GM12878 (cell line): ENCODE measurements around the gene DUSP22. TPM values are rescaled to one million over a fixed set of nuclear protein-coding genes. Genes with fewer than 3 reads are reported as not detected.
A peak's percentile ranks its signal among the peaks of the same experiment; 100 is the strongest.

ENCODE experiments used
- BCL11A ChIP-seq: IDR thresholded peaks from 2 replicates; pipeline ENCODE4 v1.6.1; 2011; ENCODE audit warnings: low read depth, low read length
- BCLAF1 ChIP-seq: fragments of 450-650 bp; IDR thresholded peaks from 2 replicates; pipeline ENCODE4 v1.6.1; 2017; ENCODE audit warnings: antibody characterized with exemption, mild to moderate bottlenecking, moderate library complexity
- CEBPZ ChIP-seq: fragments of 150-350 bp; IDR thresholded peaks from 2 replicates; pipeline ENCODE4 v1.6.1; 2016; ENCODE audit warnings: low read depth, low read length
- CHD1 ChIP-seq: IDR thresholded peaks from 2 replicates; pipeline ENCODE4 v1.6.1; 2012; ENCODE audit warnings: low read depth, low read length, improper control_type of control experiment
- EED ChIP-seq: sonication (generic); IDR thresholded peaks from 2 replicates; pipeline ENCODE4 v1.6.1; 2016; ENCODE audit warnings: antibody characterized with exemption, low read depth
- MTA2 ChIP-seq: fragments of 450-650 bp; IDR thresholded peaks from 2 replicates; pipeline ENCODE4 v1.6.1; 2016; ENCODE audit warnings: low read depth, mild to moderate bottlenecking, moderate library complexity
- NFYA ChIP-seq: IDR thresholded peaks from 2 replicates; pipeline ENCODE4 v1.6.1; 2011; ENCODE audit warnings: low read depth, mild to moderate bottlenecking, low read length, improper control_type of control experiment, borderline replicate concordance
- PAX5 ChIP-seq: IDR thresholded peaks from 2 replicates; pipeline ENCODE4 v1.6.1; 2011; ENCODE audit warnings: low read depth, low read length, borderline replicate concordance
- POLR2AphosphoS2 ChIP-seq: IDR thresholded peaks from 2 replicates; pipeline ENCODE4 v1.6.1; 2011; ENCODE audit warnings: low read depth, mild to moderate bottlenecking, low read length, improper control_type of control experiment, moderate library complexity
- POLR2AphosphoS5 ChIP-seq: IDR thresholded peaks from 2 replicates; pipeline ENCODE4 v1.6.1; 2011; ENCODE audit warnings: mild to moderate bottlenecking, low read length, inconsistent platforms
- RBBP5 ChIP-seq: fragments of 200-600 bp; sonication (generic); conservative IDR thresholded peaks from 2 replicates; pipeline ENCODE4 v1.6.1; 2016
- RFX5 ChIP-seq: IDR thresholded peaks from 2 replicates; pipeline ENCODE4 v1.6.1; 2011; ENCODE audit warnings: low read depth, low read length, improper control_type of control experiment
- SMAD5 ChIP-seq: IDR thresholded peaks from 2 replicates; pipeline ENCODE4 v1.6.1; 2016; ENCODE audit warnings: antibody characterized with exemption, low read depth
- SMARCA5 ChIP-seq: fragments of 450-650 bp; IDR thresholded peaks from 2 replicates; pipeline ENCODE4 v1.6.1; 2017; ENCODE audit warnings: mild to moderate bottlenecking
- SREBF1 ChIP-seq: IDR thresholded peaks from 2 replicates; pipeline ENCODE4 v1.6.1; 2012; ENCODE audit warnings: mild to moderate bottlenecking, low read length
- STAT3 ChIP-seq: IDR thresholded peaks from 2 replicates; pipeline ENCODE4 v1.6.1; 2011; ENCODE audit warnings: low read depth, low read length, improper control_type of control experiment
- SUZ12 ChIP-seq: fragments of 200-600 bp; sonication (generic); IDR thresholded peaks from one replicate; pipeline ENCODE4 v1.6.1; 2018; ENCODE audit warnings: antibody characterized with exemption, mild to moderate bottlenecking; ENCODE audit not compliant: unreplicated experiment
- TCF3 ChIP-seq: IDR thresholded peaks from 2 replicates; pipeline ENCODE4 v1.6.1; 2012; ENCODE audit warnings: low read depth, mild to moderate bottlenecking, low read length, borderline replicate concordance; ENCODE audit not compliant: insufficient read depth
- USF1 ChIP-seq: IDR thresholded peaks from 2 replicates; pipeline ENCODE4 v1.6.1; 2011; ENCODE audit warnings: borderline replicate concordance, low read depth, mild to moderate bottlenecking, moderate library complexity, mixed read lengths, low read length; ENCODE audit not compliant: insufficient read depth; ENCODE audit errors: extremely low read length
- ZNF622 ChIP-seq: fragments of 450-650 bp; IDR thresholded peaks from 2 replicates; pipeline ENCODE4 v1.6.1; 2017; ENCODE audit warnings: mild to moderate bottlenecking, inconsistent platforms
- polyA plus RNA-seq, 11 experiments: library from polyadenylated mRNA; depleted of rRNA in 4 of 11; unstranded in 6 of 11; stranded (reverse) in 5 of 11; fragments of >200 nt; fragmentation: Nextera tagmentation in 4 of 11; fragmentation: Illumina TruSeq in 1 of 11; extraction: Ambion mirVana in 4 of 11; extraction: Trizol in 1 of 11; gene quantifications; 1 replicate in 1 of 11; 2 replicates in 10 of 11; pipeline versions ENCODE4 v1.2.1 to v1.2.3, GENCODE V29; 2011 to 2016; ENCODE audit warnings: inconsistent platforms in 2 of 11, missing spikeins in 2 of 11, low read depth in 1 of 11
- total RNA-seq, 4 experiments: library from RNA; depleted of rRNA in 3 of 4; stranded (reverse); fragments of >200 nt in 3 of 4; fragmentation: Illumina TruSeq in 1 of 4; extraction: Trizol in 1 of 4; gene quantifications; 2 replicates each; pipeline versions ENCODE4 v1.2.1 to v1.2.3, GENCODE V29; 2013 to 2021
- TF ChIP-seq, protein P1 (sequence below): fragments of 450-650 bp; formaldehyde crosslinking; IDR thresholded peaks from 2 replicates; pipeline ENCODE4 v1.5.0; 2022; ENCODE audit warnings: mild to moderate bottlenecking, missing genetic modification characterization

Gene DUSP22
- total and polyA plus RNA-seq, 10 of the 15 experiments (the other 5 are each of a cell fraction or from before 2014, with no cell fraction given) = 78.9 to 156 (median 107) TPM

- TF ChIP-seq RBBP5 = no peak
- no peak for TF ChIP-seq BCL11A
- TF ChIP-seq NFYA = no peak
- no peak for TF ChIP-seq PAX5
- TF ChIP-seq, protein P1, sequence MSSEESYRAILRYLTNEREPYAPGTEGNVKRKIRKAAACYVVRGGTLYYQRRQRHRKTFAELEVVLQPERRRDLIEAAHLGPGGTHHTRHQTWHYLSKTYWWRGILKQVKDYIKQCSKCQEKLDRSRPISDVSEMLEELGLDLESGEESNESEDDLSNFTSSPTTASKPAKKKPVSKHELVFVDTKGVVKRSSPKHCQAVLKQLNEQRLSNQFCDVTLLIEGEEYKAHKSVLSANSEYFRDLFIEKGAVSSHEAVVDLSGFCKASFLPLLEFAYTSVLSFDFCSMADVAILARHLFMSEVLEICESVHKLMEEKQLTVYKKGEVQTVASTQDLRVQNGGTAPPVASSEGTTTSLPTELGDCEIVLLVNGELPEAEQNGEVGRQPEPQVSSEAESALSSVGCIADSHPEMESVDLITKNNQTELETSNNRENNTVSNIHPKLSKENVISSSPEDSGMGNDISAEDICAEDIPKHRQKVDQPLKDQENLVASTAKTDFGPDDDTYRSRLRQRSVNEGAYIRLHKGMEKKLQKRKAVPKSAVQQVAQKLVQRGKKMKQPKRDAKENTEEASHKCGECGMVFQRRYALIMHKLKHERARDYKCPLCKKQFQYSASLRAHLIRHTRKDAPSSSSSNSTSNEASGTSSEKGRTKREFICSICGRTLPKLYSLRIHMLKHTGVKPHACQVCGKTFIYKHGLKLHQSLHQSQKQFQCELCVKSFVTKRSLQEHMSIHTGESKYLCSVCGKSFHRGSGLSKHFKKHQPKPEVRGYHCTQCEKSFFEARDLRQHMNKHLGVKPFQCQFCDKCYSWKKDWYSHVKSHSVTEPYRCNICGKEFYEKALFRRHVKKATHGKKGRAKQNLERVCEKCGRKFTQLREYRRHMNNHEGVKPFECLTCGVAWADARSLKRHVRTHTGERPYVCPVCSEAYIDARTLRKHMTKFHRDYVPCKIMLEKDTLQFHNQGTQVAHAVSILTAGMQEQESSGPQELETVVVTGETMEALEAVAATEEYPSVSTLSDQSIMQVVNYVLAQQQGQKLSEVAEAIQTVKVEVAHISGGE (CRISPR knock-in tag) = 0 out of 2 replicates have a peak, but pooled peaks have one; percentile 7
- TF ChIP-seq USF1 = no peak
- no peak for TF ChIP-seq CHD1
- TF ChIP-seq RFX5 = no peak
- TF ChIP-seq SREBF1 = no peak
- no peak for TF ChIP-seq ZNF622
- TF ChIP-seq BCLAF1 = no peak
- 0 out of 2 replicates have a peak, but pooled peaks have one; percentile 9 for TF ChIP-seq TCF3
- no peak for TF ChIP-seq EED
- TF ChIP-seq STAT3 = no peak
- TF ChIP-seq SMARCA5 = no peak; the same call in 1 of the 2 replicates
- TF ChIP-seq POLR2AphosphoS2 = no peak
- no peak for TF ChIP-seq SMAD5
- TF ChIP-seq MTA2 = no peak
- no peak for TF ChIP-seq CEBPZ
- peak; percentile 71 for TF ChIP-seq POLR2AphosphoS5
- no peak for TF ChIP-seq SUZ12
Observed at GRCh38 chr6:318243-318890, 26.1 kb downstream of the DUSP22 start (continued).
